ENCODE results near the gene RGS7. TPM values are rescaled to one million over a fixed set of nuclear protein-coding genes. Genes with fewer than 3 reads are reported as not detected.

Gene RGS7
- total and polyA plus RNA-seq, 2 of the 8 experiments (the other 6 are each of a cell fraction or from before 2014, with no cell fraction given) = 1.6 to 3.0 TPM

- H2AK5ac ChIP-seq (ENCODE audit: low read depth, low read length) = no peak overlapping the region
- DNase-seq (ENCODE audit: low read depth in 1 of 2, low spot score in 2 of 2) = no peak
- H4K91ac ChIP-seq (replicated peaks; ENCODE audit: insufficient read length, low read length) = no peak overlapping the region
- H3K23ac ChIP-seq (ENCODE audit: insufficient read length) = no peak overlapping the region
- H3K79me1 ChIP-seq (ENCODE audit: low read depth, low read length) = no peaks in the 10 kb centered on the region
- no peak overlapping the region for H2BK120ac ChIP-seq (replicated peaks; ENCODE audit: low read depth, low read length)
- H4K8ac ChIP-seq (ENCODE audit: extremely low read depth, insufficient read depth, low read length) = no peak overlapping the region
- H3K14ac ChIP-seq (ENCODE audit: insufficient read length) = no peak overlapping the region
- FAIRE-seq = no peak
- H3K9ac ChIP-seq (replicated peaks in 1 of 4; ENCODE audit: extremely low read depth in 1 of 4, low read depth in 3 of 4, low read length in 3 of 4) = no peak overlapping the region
- no peak overlapping the region for H3K4me2 ChIP-seq (ENCODE audit: insufficient read depth in 1 of 2, low read depth in 2 of 2, low read length in 2 of 2)
- H3K36me3 ChIP-seq (ENCODE audit: control insufficient read depth in 2 of 4, insufficient read depth in 4 of 4, low read length in 3 of 4) = no peaks in the 10 kb centered on the region
- no peak overlapping the region for H3K4me3 ChIP-seq (ENCODE audit: extremely low read depth in 1 of 4, insufficient read depth in 2 of 4, low read depth in 3 of 4, low read length in 4 of 4)
- H2BK20ac ChIP-seq (ENCODE audit: low read length) = no peak overlapping the region
- ChIA-PET CTCF (ENCODE audit: partially characterized antibody) (interaction anchor here (0.7 to 1.3 kb wide), 3 partner anchors 66 to 92 kb away, joined by 3 read pairs; no protein-coding TSS in a partner anchor), POLR2A (ENCODE audit: partially characterized antibody) (no interaction called here)
- H3K9me3 ChIP-seq (ENCODE audit: insufficient read depth in 2 of 2, low read depth in 1 of 2, low read length in 1 of 2) = no peaks in the 10 kb centered on the region
- 89% methylated on average over 2 of the region's 2 CpGs; no CpG with 5 or more reads in 1 of the 2 experiments for WGBS, 2 experiments (ENCODE audit: extremely low coverage in 1 of 2, insufficient coverage in 1 of 2, insufficient read length in 1 of 2, insufficient replicate concordance in 2 of 2, low coverage in 1 of 2, low lambda C conversion rate in 2 of 2, missing lambda C conversion rate in 1 of 2)
- no peak overlapping the region for H4K5ac ChIP-seq (ENCODE audit: insufficient read length, low read depth, low read length)
- H3K23me2 ChIP-seq (ENCODE audit: low read depth, low read length) = no peaks in the 10 kb centered on the region
- H3K18ac ChIP-seq (ENCODE audit: extremely low read depth, low read length) = no peak overlapping the region
- TF ChIP-seq ASH2L (IDR thresholded peaks at IDR 0.05; ENCODE audit: low read length) = no peak
- no peak for TF ChIP-seq SIN3A (conservative IDR thresholded peaks at IDR 0.05 in 1 of 2, IDR thresholded peaks at IDR 0.05 in 1 of 2; ENCODE audit: low read depth in 1 of 2, low read length in 2 of 2)
- no peak for TF ChIP-seq POLR2A (IDR thresholded peaks at IDR 0.05; ENCODE audit: control extremely low read depth in 1 of 2, low read depth in 2 of 2, low read length in 2 of 2)
- no peak for TF ChIP-seq CREB1 (IDR thresholded peaks at IDR 0.05)
- no peak for TF ChIP-seq SP2 (IDR thresholded peaks at IDR 0.05; ENCODE audit: low read length)
- TF ChIP-seq JUND (IDR thresholded peaks at IDR 0.05; ENCODE audit: low read length) = no peak
- TF ChIP-seq FOSL1 (IDR thresholded peaks at IDR 0.05; ENCODE audit: insufficient read depth, low read depth, low read length) = no peak
- TF ChIP-seq TBP (IDR thresholded peaks at IDR 0.05; ENCODE audit: low read depth, low read length) = no peak
- no peak for TF ChIP-seq BRCA1 (IDR thresholded peaks at IDR 0.05; ENCODE audit: low read depth, low read length)
- no peak for TF ChIP-seq SIX5 (IDR thresholded peaks at IDR 0.05; ENCODE audit: low read depth, low read length)
- H3K27ac ChIP-seq (ENCODE audit: low read depth, low read length) = no peak overlapping the region
- no peaks in the 10 kb centered on the region for H3K27me3 ChIP-seq (replicated peaks in 1 of 4; ENCODE audit: control insufficient read depth in 3 of 4, extremely low read depth in 1 of 4, insufficient read depth in 3 of 4, low read length in 3 of 4)
- H3K56ac ChIP-seq (replicated peaks; ENCODE audit: insufficient read length, low read depth, low read length) = no peak overlapping the region
- no peak overlapping the region for H2AFZ ChIP-seq (ENCODE audit: low read length)
- H2BK12ac ChIP-seq (ENCODE audit: low read depth, low read length) = no peak overlapping the region
- no peak overlapping the region for H2BK15ac ChIP-seq (ENCODE audit: low read length)
- no peaks in the 10 kb centered on the region for H3K79me2 ChIP-seq (ENCODE audit: control insufficient read depth in 1 of 2, insufficient read depth in 2 of 2, low read length in 2 of 2)
- H3K4ac ChIP-seq (replicated peaks; ENCODE audit: insufficient read length, low read depth, low read length) = no peak overlapping the region
- no peaks in the 10 kb centered on the region for H3K4me1 ChIP-seq (replicated peaks in 1 of 4; ENCODE audit: control insufficient read depth in 3 of 4, insufficient read depth in 4 of 4, low read length in 3 of 4)
- H4K20me1 ChIP-seq (replicated peaks in 1 of 2; ENCODE audit: control insufficient read depth in 1 of 2, insufficient read depth in 2 of 2, low read length in 2 of 2) = no peaks in the 10 kb centered on the region
- no peak overlapping the region for H2BK5ac ChIP-seq (ENCODE audit: low read depth, low read length)
Measured at GRCh38 chr1:240821925-240822324, 535.1 kb downstream of the RGS7 start.
